Neural crest cell (in vitro differentiated cells): ENCODE data around the gene DBH. TPM values are rescaled to one million over a fixed set of nuclear protein-coding genes. Genes with fewer than 3 reads are reported as not detected.

Experiments
- DNase-seq: peaks from one replicate; pipeline ENCODE4 v3.0.0; 2021; ENCODE audit warnings: low read depth, mixed read lengths, low spot score
- H3K27ac Mint-ChIP-seq: one replicate; pipeline ENCODE4 v1.8.0; 2021; ENCODE audit warnings: mild to moderate bottlenecking, mixed read lengths; ENCODE audit not compliant: unreplicated experiment
- H3K27me3 Mint-ChIP-seq: 2 replicates; pipeline ENCODE4 v1.8.0; 2021; ENCODE audit warnings: low read depth, mild to moderate bottlenecking, mixed read lengths
- H3K36me3 Mint-ChIP-seq: 2 replicates; pipeline ENCODE4 v1.8.0; 2021; ENCODE audit warnings: low read depth, mild to moderate bottlenecking, mixed read lengths
- H3K4me1 Mint-ChIP-seq: 2 replicates; pipeline ENCODE4 v1.8.0; 2021; ENCODE audit warnings: mixed read lengths
- H3K4me3 Mint-ChIP-seq: one replicate; pipeline ENCODE4 v1.8.0; 2021; ENCODE audit warnings: mild to moderate bottlenecking, mixed read lengths
- H3K9me3 Mint-ChIP-seq: 2 replicates; pipeline ENCODE4 v1.8.0; 2021; ENCODE audit warnings: mixed read lengths
- total RNA-seq: library from RNA; stranded (reverse); gene quantifications from 2 replicates; pipeline ENCODE4 v1.2.1, GENCODE V29; 2021
- TF ChIP-seq, protein P1 (sequence below): fragments of 200-600 bp; sonication (generic); conservative IDR thresholded peaks from 2 replicates; pipeline ENCODE4 v1.5.0; 2021; ENCODE audit warnings: antibody characterized with exemption, mild to moderate bottlenecking

Gene DBH
- total RNA-seq, 1 donor from 2014 or later, result 0.75 TPM

DNA sequence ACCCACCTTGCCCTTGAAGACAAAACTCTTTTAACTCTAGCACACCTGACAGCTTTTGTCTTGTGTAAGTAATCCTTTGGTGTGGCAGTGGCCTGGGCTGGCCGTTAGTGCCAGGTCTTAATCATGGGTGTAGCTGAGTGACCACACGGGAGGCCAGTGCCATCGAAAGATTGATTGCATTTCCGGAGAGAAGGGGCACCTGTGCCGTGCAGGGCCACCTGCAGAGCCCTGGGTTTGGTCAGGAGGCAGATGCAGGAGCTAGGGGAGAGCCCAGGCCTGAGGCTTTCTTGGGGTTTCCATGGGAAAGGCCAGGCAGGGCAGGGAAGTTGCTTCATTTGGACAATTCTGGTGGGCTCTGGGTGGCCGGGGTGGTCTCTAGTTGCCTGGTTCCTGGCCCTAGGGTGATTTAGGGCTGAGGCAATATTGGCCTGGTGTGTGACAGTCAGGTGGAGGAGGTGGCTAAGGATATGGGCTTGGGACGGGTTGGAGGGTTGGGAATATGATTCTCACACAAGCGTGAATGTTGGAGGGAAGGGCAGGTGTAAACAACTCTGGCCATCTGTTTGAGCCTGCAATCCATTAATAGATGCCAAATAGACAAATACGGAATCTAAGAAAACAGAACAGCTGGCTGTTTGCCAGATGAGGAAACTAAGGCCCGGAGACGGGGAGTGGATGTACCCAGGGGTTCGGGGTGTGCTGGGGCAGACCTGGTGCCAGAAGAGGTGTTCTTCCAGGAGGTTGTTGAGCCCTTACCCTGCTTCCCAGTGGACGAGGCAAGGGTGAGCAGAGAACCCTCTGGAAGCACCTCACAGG lies 4.6 kb downstream of the DBH start:
- DNase-seq, result no peak
- Mint-ChIP-seq H3K9me3 (no peaks in the 10 kb centered on the region), H3K4me3 (no peak overlapping the region), H3K36me3 (no peaks in the 10 kb centered on the region), H3K27me3 (peaks cover 21% of the 10 kb centered on the region), H3K4me1 (peaks cover 6% of the 10 kb centered on the region), H3K27ac (no peak overlapping the region)
- TF ChIP-seq, protein P1, sequence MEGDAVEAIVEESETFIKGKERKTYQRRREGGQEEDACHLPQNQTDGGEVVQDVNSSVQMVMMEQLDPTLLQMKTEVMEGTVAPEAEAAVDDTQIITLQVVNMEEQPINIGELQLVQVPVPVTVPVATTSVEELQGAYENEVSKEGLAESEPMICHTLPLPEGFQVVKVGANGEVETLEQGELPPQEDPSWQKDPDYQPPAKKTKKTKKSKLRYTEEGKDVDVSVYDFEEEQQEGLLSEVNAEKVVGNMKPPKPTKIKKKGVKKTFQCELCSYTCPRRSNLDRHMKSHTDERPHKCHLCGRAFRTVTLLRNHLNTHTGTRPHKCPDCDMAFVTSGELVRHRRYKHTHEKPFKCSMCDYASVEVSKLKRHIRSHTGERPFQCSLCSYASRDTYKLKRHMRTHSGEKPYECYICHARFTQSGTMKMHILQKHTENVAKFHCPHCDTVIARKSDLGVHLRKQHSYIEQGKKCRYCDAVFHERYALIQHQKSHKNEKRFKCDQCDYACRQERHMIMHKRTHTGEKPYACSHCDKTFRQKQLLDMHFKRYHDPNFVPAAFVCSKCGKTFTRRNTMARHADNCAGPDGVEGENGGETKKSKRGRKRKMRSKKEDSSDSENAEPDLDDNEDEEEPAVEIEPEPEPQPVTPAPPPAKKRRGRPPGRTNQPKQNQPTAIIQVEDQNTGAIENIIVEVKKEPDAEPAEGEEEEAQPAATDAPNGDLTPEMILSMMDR, result no peak

DNA sequence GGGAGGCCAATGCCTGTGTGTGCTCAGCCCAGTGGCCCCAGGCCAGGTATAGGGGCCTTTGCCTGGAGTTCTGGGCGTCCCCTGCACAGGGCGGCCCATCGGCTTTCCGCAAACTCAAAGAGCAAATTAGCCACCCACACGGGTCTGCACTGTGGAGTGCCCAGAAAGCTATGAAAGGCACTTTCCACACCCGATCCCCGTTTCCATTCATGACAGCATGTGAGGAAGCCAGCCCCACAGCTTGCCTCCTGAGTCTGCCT lies 5.2 kb downstream of the DBH start:
- Mint-ChIP-seq H3K9me3 (no peaks in the 10 kb centered on the region), H3K4me3 (no peak overlapping the region), H3K27ac (no peak overlapping the region), H3K36me3 (no peaks in the 10 kb centered on the region), H3K4me1 (peaks cover 5% of the 10 kb centered on the region), H3K27me3 (peaks cover 18% of the 10 kb centered on the region)
- TF ChIP-seq, protein P1, result no peak
- DNase-seq, result no peak

DNA sequence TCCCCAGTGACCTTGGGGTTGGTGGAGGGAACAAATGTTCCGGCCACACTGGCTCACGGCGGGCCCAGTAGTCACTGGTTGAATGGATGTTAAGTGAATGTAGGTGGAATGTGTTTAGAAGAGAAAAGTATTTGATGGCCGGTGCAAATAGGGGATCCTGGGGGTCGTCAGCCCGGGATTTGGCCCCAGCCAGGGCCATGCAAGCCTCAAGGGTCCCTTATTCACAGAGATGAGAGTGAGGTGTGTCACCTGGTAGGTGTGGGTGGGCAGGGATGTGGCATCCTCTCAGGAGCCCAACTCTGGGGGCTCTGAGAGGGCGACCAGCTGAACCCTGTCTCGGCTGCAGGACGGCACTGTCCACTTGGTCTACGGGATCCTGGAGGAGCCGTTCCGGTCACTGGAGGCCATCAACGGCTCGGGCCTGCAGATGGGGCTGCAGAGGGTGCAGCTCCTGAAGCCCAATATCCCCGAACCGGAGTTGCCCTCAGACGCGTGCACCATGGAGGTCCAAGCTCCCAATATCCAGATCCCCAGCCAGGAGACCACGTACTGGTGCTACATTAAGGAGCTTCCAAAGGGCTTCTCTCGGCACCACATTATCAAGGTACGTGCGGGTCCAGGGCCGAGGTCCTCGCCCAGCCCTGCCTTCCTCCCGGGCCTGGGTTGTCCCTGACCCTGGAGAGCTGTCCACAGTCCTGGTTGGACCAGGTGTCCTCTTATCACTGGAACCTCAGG lies 5.9 kb downstream of the DBH start:
- H3K36me3 Mint-ChIP-seq, result no peaks in the 10 kb centered on the region
- no peak for DNase-seq
- peaks cover 5% of the 10 kb centered on the region for H3K4me1 Mint-ChIP-seq
- no peak overlapping the region for H3K27ac Mint-ChIP-seq
- peaks cover 14% of the 10 kb centered on the region for H3K27me3 Mint-ChIP-seq
- TF ChIP-seq, protein P1, result no peak
- no peak overlapping the region for H3K4me3 Mint-ChIP-seq
- H3K9me3 Mint-ChIP-seq, result no peaks in the 10 kb centered on the region

DNA sequence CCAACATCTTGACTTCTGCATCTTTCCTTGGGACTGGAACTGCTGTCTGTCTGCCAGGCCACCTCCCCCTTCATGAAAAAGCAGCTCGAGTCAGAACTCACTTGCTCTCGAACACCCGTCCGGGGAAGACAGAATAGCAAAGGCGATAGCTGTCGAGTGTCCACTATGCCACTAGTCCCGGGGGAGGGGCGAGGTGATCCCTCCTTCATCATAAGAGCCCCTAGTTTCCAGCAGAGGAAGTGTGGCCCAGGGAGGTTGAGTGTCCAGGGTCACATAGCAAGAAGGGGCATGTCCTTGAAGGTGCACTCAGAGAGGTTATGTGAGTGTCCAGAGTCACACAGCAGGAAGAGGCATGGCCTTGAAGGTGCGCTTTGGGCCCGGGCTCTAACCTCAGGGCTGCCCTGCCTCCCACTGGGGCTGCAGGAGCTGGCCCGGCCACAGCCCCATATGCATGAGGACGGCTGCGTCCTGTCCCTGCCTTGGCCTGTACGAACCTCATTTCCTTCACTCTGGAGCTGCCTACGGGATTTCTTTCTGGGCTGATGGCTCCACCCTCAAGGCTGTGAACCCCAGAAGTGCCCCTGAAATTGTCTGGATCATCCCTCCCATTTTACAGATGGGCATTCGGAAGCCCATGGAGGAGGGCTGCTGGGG lies 6.7 kb downstream of the DBH start:
- H3K4me1 Mint-ChIP-seq, result peaks cover 5% of the 10 kb centered on the region
- no peak overlapping the region for H3K4me3 Mint-ChIP-seq
- H3K27ac Mint-ChIP-seq, result no peak overlapping the region
- peaks cover 12% of the 10 kb centered on the region for H3K27me3 Mint-ChIP-seq
- DNase-seq, result no peak
- no peaks in the 10 kb centered on the region for H3K36me3 Mint-ChIP-seq
- no peaks in the 10 kb centered on the region for H3K9me3 Mint-ChIP-seq
- TF ChIP-seq, protein P1, result no peak

DNA sequence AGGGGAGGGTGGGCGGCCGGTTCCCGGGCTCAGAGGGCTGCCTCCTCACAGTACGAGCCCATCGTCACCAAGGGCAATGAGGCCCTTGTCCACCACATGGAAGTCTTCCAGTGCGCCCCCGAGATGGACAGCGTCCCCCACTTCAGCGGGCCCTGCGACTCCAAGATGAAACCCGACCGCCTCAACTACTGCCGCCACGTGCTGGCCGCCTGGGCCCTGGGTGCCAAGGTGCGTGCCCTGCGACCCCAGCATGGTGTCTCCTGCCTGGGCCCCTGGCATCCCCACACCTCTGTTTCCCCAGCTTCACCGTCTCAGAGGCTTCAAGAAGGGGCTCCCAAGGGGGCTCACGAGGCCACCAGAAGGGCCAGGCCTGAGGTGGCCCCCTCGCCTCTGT lies 7.2 kb downstream of the DBH start:
- H3K36me3 Mint-ChIP-seq, result no peaks in the 10 kb centered on the region
- no peak for DNase-seq
- TF ChIP-seq, protein P1, result no peak
- no peak overlapping the region for H3K4me3 Mint-ChIP-seq
- H3K9me3 Mint-ChIP-seq, result no peaks in the 10 kb centered on the region
- peaks cover 2% of the 10 kb centered on the region for H3K4me1 Mint-ChIP-seq
- H3K27me3 Mint-ChIP-seq, result peaks cover 7% of the 10 kb centered on the region
- H3K27ac Mint-ChIP-seq, result no peak overlapping the region
